ENCODE results near the gene FOXO1.

- no peak for TF ChIP-seq CTCF (IDR thresholded peaks at IDR 0.05)
- no peak for TF ChIP-seq POLR2A (IDR thresholded peaks at IDR 0.05)
- no peak for TF ChIP-seq EP300 (IDR thresholded peaks at IDR 0.05)
Observed at GRCh38 chr13:40676007-40676406, 9.6 kb upstream of the FOXO1 start.
